K562 (cell line): ENCODE measurements around the gene ISG20L2. TPM values are rescaled to one million over a fixed set of nuclear protein-coding genes. Genes with fewer than 3 reads are reported as not detected.
A peak's percentile ranks its signal among the peaks of the same experiment; 100 is the strongest.

Experiments used
- E2F4 ChIP-seq: sonication (generic); formaldehyde crosslinking; IDR thresholded peaks from 2 replicates; pipeline ENCODE4 v1.8.0; 2022; ENCODE audit warnings: mild to moderate bottlenecking, low read depth, missing genetic modification reagents
- HDAC1 ChIP-seq, 2 experiments: fragments of 450-650 bp; IDR thresholded peaks; 2 replicates each; pipeline ENCODE4 v1.6.1; 2016 to 2017; ENCODE audit warnings: inconsistent platforms in 1 of 2, mild to moderate bottlenecking in 1 of 2, moderate library complexity in 1 of 2
- HSF4 ChIP-seq: fragments of 250-450 bp; sonication (Bioruptor Pico); IDR thresholded peaks from 2 replicates; pipeline ENCODE4 v2.1.2; 2022; ENCODE audit warnings: mild to moderate bottlenecking, moderate library complexity, borderline replicate concordance
- PML ChIP-seq: IDR thresholded peaks from 2 replicates; pipeline ENCODE4 v1.6.1; 2012; ENCODE audit warnings: low read length, inconsistent platforms
- RBM15 ChIP-seq: fragments of 200-400 bp; formaldehyde crosslinking; IDR thresholded peaks from 2 replicates; pipeline ENCODE4 v1.6.1; 2018; ENCODE audit warnings: mild to moderate bottlenecking, low read length, moderate library complexity; ENCODE audit not compliant: insufficient read depth
- SOX6 ChIP-seq: fragments of 450-650 bp; IDR thresholded peaks from 2 replicates; pipeline ENCODE4 v1.6.1; 2014; ENCODE audit warnings: mild to moderate bottlenecking
- ZBTB17 ChIP-seq: fragments of 450-650 bp; formaldehyde crosslinking; IDR thresholded peaks from 2 replicates; pipeline ENCODE4 v1.4.0; 2020; ENCODE audit warnings: mild to moderate bottlenecking
- ZFPM2 ChIP-seq: fragments of 250-450 bp; sonication (Bioruptor Pico); IDR thresholded peaks from 2 replicates; pipeline ENCODE4 v1.5.1; 2022; ENCODE audit warnings: mild to moderate bottlenecking
- ZNF277 ChIP-seq: fragments of 250-450 bp; sonication (Bioruptor Pico); IDR thresholded peaks from 2 replicates; pipeline ENCODE4 v1.8.0; 2022; ENCODE audit warnings: inconsistent platforms, mild to moderate bottlenecking, moderate library complexity, borderline replicate concordance
- polyA plus RNA-seq, 8 experiments: library from polyadenylated mRNA; depleted of rRNA in 4 of 8; stranded (reverse) in 5 of 8; unstranded in 3 of 8; fragments of >200 nt; fragmentation: Nextera tagmentation in 2 of 8; fragmentation: Illumina TruSeq in 1 of 8; extraction: Ambion mirVana in 2 of 8; extraction: Trizol in 1 of 8; gene quantifications; 2 replicates each; pipeline versions ENCODE4 v1.2.1 to v1.2.3, GENCODE V29; 2011 to 2014; ENCODE audit warnings: inconsistent platforms in 1 of 8, missing spikeins in 1 of 8
- total RNA-seq, 7 experiments: library from RNA; depleted of rRNA in 6 of 7; stranded (reverse); fragments of >200 nt in 6 of 7; fragmentation: Illumina TruSeq in 2 of 7; extraction: Trizol in 2 of 7; gene quantifications; 2 replicates each; pipeline versions ENCODE4 v1.2.1 to v1.2.3, GENCODE V29; 2011 to 2021; ENCODE audit warnings: low replicate concordance in 1 of 7
- TF ChIP-seq, protein P1 (sequence below): sonication (generic); formaldehyde crosslinking; IDR thresholded peaks from 2 replicates; pipeline ENCODE4 v1.8.0; 2022; ENCODE audit warnings: mild to moderate bottlenecking, missing genetic modification reagents
- TF ChIP-seq, protein P2 (sequence below): fragments of 450-650 bp; IDR thresholded peaks from 2 replicates; pipeline ENCODE4 v1.7.1; 2018; ENCODE audit warnings: mild to moderate bottlenecking, low read depth; ENCODE audit not compliant: partially characterized antibody
- TF ChIP-seq, protein P3 (sequence below): sonication (generic); formaldehyde crosslinking; IDR thresholded peaks from 2 replicates; pipeline ENCODE4 v1.8.0; 2022; ENCODE audit warnings: mild to moderate bottlenecking, missing genetic modification reagents, borderline replicate concordance

Gene ISG20L2
- total and polyA plus RNA-seq, 9 of the 15 experiments (the other 6 are each of a cell fraction or from before 2014, with no cell fraction given) = 21.3 to 130 (median 50.3) TPM

GRCh38 chr1:156693848-156694689, 34.5 kb downstream of the ISG20L2 start (continued):
- TF ChIP-seq, protein P1, sequence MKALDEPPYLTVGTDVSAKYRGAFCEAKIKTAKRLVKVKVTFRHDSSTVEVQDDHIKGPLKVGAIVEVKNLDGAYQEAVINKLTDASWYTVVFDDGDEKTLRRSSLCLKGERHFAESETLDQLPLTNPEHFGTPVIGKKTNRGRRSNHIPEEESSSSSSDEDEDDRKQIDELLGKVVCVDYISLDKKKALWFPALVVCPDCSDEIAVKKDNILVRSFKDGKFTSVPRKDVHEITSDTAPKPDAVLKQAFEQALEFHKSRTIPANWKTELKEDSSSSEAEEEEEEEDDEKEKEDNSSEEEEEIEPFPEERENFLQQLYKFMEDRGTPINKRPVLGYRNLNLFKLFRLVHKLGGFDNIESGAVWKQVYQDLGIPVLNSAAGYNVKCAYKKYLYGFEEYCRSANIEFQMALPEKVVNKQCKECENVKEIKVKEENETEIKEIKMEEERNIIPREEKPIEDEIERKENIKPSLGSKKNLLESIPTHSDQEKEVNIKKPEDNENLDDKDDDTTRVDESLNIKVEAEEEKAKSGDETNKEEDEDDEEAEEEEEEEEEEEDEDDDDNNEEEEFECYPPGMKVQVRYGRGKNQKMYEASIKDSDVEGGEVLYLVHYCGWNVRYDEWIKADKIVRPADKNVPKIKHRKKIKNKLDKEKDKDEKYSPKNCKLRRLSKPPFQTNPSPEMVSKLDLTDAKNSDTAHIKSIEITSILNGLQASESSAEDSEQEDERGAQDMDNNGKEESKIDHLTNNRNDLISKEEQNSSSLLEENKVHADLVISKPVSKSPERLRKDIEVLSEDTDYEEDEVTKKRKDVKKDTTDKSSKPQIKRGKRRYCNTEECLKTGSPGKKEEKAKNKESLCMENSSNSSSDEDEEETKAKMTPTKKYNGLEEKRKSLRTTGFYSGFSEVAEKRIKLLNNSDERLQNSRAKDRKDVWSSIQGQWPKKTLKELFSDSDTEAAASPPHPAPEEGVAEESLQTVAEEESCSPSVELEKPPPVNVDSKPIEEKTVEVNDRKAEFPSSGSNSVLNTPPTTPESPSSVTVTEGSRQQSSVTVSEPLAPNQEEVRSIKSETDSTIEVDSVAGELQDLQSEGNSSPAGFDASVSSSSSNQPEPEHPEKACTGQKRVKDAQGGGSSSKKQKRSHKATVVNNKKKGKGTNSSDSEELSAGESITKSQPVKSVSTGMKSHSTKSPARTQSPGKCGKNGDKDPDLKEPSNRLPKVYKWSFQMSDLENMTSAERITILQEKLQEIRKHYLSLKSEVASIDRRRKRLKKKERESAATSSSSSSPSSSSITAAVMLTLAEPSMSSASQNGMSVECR (CRISPR knock-in tag) = no peak
- TF ChIP-seq ZFPM2 (CRISPR knock-in tag) = no peak
- no peak for TF ChIP-seq RBM15
- TF ChIP-seq E2F4 (CRISPR knock-in tag) = no peak
- peak; percentile 24; the same call in 1 of the 2 replicates for TF ChIP-seq PML
- TF ChIP-seq SOX6 = peak; percentile 46; the same call in 1 of the 2 replicates
- no peak for TF ChIP-seq ZNF277 (CRISPR knock-in tag)
- TF ChIP-seq HDAC1 (IDR thresholded peaks at IDR 0.05) = no peak
- no peak; the same call in 1 of the 2 replicates for TF ChIP-seq HSF4 (CRISPR knock-in tag)
- peak; percentile 55 for TF ChIP-seq ZBTB17 (CRISPR knock-in tag)
- TF ChIP-seq, protein P2, sequence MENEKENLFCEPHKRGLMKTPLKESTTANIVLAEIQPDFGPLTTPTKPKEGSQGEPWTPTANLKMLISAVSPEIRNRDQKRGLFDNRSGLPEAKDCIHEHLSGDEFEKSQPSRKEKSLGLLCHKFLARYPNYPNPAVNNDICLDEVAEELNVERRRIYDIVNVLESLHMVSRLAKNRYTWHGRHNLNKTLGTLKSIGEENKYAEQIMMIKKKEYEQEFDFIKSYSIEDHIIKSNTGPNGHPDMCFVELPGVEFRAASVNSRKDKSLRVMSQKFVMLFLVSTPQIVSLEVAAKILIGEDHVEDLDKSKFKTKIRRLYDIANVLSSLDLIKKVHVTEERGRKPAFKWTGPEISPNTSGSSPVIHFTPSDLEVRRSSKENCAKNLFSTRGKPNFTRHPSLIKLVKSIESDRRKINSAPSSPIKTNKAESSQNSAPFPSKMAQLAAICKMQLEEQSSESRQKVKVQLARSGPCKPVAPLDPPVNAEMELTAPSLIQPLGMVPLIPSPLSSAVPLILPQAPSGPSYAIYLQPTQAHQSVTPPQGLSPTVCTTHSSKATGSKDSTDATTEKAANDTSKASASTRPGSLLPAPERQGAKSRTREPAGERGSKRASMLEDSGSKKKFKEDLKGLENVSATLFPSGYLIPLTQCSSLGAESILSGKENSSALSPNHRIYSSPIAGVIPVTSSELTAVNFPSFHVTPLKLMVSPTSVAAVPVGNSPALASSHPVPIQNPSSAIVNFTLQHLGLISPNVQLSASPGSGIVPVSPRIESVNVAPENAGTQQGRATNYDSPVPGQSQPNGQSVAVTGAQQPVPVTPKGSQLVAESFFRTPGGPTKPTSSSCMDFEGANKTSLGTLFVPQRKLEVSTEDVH = no peak
- TF ChIP-seq, protein P3, sequence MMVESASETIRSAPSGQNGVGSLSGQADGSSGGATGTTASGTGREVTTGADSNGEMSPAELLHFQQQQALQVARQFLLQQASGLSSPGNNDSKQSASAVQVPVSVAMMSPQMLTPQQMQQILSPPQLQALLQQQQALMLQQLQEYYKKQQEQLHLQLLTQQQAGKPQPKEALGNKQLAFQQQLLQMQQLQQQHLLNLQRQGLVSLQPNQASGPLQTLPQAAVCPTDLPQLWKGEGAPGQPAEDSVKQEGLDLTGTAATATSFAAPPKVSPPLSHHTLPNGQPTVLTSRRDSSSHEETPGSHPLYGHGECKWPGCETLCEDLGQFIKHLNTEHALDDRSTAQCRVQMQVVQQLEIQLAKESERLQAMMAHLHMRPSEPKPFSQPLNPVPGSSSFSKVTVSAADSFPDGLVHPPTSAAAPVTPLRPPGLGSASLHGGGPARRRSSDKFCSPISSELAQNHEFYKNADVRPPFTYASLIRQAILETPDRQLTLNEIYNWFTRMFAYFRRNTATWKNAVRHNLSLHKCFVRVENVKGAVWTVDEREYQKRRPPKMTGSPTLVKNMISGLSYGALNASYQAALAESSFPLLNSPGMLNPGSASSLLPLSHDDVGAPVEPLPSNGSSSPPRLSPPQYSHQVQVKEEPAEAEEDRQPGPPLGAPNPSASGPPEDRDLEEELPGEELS = peak; percentile 59; the same call in 1 of the 2 replicates
